ENCODE data around the gene CCDC170.
A peak's percentile ranks its signal among the peaks of the same experiment; 100 is the strongest.

GRCh38 chr6:151647976-151648639 lies 154.3 kb downstream of the CCDC170 start:
- TF ChIP-seq, protein P1, sequence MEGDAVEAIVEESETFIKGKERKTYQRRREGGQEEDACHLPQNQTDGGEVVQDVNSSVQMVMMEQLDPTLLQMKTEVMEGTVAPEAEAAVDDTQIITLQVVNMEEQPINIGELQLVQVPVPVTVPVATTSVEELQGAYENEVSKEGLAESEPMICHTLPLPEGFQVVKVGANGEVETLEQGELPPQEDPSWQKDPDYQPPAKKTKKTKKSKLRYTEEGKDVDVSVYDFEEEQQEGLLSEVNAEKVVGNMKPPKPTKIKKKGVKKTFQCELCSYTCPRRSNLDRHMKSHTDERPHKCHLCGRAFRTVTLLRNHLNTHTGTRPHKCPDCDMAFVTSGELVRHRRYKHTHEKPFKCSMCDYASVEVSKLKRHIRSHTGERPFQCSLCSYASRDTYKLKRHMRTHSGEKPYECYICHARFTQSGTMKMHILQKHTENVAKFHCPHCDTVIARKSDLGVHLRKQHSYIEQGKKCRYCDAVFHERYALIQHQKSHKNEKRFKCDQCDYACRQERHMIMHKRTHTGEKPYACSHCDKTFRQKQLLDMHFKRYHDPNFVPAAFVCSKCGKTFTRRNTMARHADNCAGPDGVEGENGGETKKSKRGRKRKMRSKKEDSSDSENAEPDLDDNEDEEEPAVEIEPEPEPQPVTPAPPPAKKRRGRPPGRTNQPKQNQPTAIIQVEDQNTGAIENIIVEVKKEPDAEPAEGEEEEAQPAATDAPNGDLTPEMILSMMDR (IDR thresholded peaks at IDR 0.05; ENCODE audit: poor library complexity), result peak; percentile 2
- TF ChIP-seq EZH2 (IDR thresholded peaks at IDR 0.05; ENCODE audit: borderline replicate concordance) (no peak), EZH2phosphoT487 (IDR thresholded peaks at IDR 0.05; ENCODE audit: low read depth, severe bottlenecking, unreplicated experiment) (no peak)
